Spleen (tissue), 7 donors: ENCODE results near the gene VPS8.

Experiments used
- POLR2AphosphoS5 ChIP-seq, 3 donors: sonication (generic); formaldehyde crosslinking; IDR thresholded peaks; one replicate each; pipeline ENCODE4 v1.5.1; 2017; ENCODE audit warnings: antibody characterized with exemption in 3 of 3
- TF ChIP-seq, protein P1 (sequence below), 11 experiments: fragments of 200-600 bp in 7 of 11; fragments of 450-650 bp in 4 of 11; sonication (generic) in 4 of 11; IDR thresholded peaks in 8 of 11; conservative IDR thresholded peaks in 3 of 11; 1 replicate in 7 of 11; 2 replicates in 4 of 11; pipeline versions ENCODE4 v1.4.0 to v1.8.0; 2016 to 2021; ENCODE audit warnings: antibody characterized with exemption in 11 of 11, inconsistent platforms in 4 of 11, mild to moderate bottlenecking in 1 of 11
- donor health status: DM: no; HTN: no; CAD: no; lungs with moderate emphysema.
- donor health status: DM: no; HTN: no; CAD: no.
- donor health status: DM: no; HTN: no; CAD: no.

DNA sequence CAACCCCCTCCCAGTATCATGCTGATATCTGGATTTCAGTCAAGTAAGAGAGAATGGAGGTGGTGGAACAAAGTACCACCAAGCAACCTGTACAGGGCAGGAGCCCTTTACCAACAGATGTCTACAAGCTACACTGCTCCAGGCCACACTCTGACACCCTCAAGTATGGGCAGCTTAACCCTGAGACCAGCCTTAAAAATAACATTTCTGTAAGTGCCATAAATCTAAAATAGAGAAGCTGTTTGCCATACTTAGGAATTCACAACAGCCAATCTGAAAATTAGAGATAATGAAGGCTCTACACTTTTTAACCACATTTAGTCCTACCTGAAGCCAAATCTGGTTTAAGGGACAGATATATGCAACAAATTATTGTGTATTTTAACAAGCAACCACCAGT is 281.1 kb downstream of the VPS8 start:
- no peak for TF ChIP-seq POLR2AphosphoS5 (IDR thresholded peaks at IDR 0.05)
- TF ChIP-seq, protein P1, sequence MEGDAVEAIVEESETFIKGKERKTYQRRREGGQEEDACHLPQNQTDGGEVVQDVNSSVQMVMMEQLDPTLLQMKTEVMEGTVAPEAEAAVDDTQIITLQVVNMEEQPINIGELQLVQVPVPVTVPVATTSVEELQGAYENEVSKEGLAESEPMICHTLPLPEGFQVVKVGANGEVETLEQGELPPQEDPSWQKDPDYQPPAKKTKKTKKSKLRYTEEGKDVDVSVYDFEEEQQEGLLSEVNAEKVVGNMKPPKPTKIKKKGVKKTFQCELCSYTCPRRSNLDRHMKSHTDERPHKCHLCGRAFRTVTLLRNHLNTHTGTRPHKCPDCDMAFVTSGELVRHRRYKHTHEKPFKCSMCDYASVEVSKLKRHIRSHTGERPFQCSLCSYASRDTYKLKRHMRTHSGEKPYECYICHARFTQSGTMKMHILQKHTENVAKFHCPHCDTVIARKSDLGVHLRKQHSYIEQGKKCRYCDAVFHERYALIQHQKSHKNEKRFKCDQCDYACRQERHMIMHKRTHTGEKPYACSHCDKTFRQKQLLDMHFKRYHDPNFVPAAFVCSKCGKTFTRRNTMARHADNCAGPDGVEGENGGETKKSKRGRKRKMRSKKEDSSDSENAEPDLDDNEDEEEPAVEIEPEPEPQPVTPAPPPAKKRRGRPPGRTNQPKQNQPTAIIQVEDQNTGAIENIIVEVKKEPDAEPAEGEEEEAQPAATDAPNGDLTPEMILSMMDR (IDR thresholded peaks at IDR 0.05 in 8 of 11, conservative IDR thresholded peaks at IDR 0.05 in 3 of 11): no peak
